CD4-positive, alpha-beta T cell treated with Interleukin-6 at 100 ng/mL for 8 hours (primary cell): ENCODE data around the gene GNGT2.

Experiments used
- DNase-seq: peaks from one replicate; pipeline ENCODE4 v3.0.0-alpha.2; 2020; ENCODE audit warnings: mixed read lengths, low spot score

Gene GNGT2

GRCh38 chr17:49168706-49169105 lies 41.7 kb downstream of the GNGT2 start:
- no peak for DNase-seq

GRCh38 chr17:49165143-49165542 lies 45.2 kb downstream of the GNGT2 start:
- no peak for DNase-seq

GRCh38 chr17:49162866-49163265 lies 47.5 kb downstream of the GNGT2 start:
- DNase-seq, result no peak

- no peak for DNase-seq
These were observed 52.6 kb downstream of the GNGT2 start for GRCh38 chr17:49157784-49158183.

DNA sequence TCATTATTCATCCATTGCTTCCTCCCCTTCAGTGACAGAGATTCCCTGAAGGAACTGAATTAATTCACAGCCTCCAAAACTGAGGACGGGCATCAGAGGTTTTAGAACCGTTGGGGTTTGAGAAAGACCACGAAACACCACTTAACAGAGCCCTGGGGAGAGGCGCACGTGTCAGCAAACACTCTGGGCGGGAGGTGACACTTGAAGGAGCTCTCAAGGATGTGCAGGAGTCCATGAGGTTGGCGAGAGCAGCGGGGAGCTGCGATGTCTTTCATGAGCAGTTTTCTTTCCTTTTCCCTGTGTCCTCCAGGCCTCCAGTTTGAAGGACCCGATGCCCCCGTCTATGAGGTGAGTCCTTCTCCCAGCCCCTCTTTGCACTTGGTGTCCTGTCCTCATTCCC lies 54.1 kb downstream of the GNGT2 start:
- no peak for DNase-seq
